Breast epithelium (tissue), 3 donors: ENCODE data around the gene RSU1.

ENCODE experiments used
- CTCF ChIP-seq, 3 donors: fragments of 450-650 bp; IDR thresholded peaks; one replicate each; pipeline ENCODE4 v1.5.1; 2016 to 2017; ENCODE audit warnings: antibody characterized with exemption in 3 of 3, mild to moderate bottlenecking in 3 of 3, moderate library complexity in 3 of 3
- POLR2A ChIP-seq: fragments of 450-650 bp; IDR thresholded peaks from one replicate; pipeline ENCODE4 v1.6.1; 2016; ENCODE audit warnings: antibody characterized with exemption, mild to moderate bottlenecking, moderate library complexity
- POLR2AphosphoS5 ChIP-seq, 3 donors: sonication (generic); formaldehyde crosslinking; IDR thresholded peaks; one replicate each; pipeline ENCODE4 v1.6.1; 2017; ENCODE audit warnings: antibody characterized with exemption in 3 of 3

DNA sequence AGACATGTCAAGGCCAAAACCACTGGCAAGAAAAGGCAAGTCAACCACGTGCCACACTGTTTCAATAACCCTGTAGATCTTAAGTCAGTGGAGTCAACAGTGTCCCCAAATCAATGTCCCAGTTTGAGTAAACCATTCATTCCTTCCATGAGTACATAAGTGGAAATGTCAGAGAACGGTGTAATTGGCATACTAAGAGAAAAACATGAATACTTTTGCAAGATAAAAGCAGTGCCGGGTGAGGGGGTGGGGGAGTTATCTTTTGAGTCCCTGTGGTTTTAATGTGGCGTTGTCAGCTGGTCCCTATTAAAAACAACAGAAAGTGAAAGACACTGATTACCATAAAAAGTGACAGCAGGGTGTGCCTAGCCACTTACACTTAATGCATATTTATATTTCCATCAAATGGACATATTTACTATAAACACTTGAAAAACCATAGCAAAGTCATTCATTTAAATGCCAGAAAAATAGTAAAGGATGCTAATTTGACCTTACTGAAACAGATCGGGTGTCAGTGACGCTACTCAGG lies 37.8 kb downstream of the RSU1 start:
- TF ChIP-seq POLR2A (no peak), CTCF (IDR thresholded peaks at IDR 0.05) (no peak), POLR2AphosphoS5 (IDR thresholded peaks at IDR 0.05) (no peak)
